HG02678 (cell line): ENCODE measurements around the gene TLL2.

Experiments
- ATAC-seq: cut with Tn5 transposase; IDR thresholded peaks from one replicate; pipeline ENCODE4 v1.9.1; 2021; ENCODE audit warnings: mild to moderate bottlenecking, moderate library complexity; ENCODE audit not compliant: unreplicated experiment

Gene TLL2

GRCh38 chr10:96509017-96509641, 4.6 kb downstream of the TLL2 start:
- no peak for ATAC-seq

- ATAC-seq: no peak
Measured at GRCh38 chr10:96507044-96507443, 6.7 kb downstream of the TLL2 start.

DNA sequence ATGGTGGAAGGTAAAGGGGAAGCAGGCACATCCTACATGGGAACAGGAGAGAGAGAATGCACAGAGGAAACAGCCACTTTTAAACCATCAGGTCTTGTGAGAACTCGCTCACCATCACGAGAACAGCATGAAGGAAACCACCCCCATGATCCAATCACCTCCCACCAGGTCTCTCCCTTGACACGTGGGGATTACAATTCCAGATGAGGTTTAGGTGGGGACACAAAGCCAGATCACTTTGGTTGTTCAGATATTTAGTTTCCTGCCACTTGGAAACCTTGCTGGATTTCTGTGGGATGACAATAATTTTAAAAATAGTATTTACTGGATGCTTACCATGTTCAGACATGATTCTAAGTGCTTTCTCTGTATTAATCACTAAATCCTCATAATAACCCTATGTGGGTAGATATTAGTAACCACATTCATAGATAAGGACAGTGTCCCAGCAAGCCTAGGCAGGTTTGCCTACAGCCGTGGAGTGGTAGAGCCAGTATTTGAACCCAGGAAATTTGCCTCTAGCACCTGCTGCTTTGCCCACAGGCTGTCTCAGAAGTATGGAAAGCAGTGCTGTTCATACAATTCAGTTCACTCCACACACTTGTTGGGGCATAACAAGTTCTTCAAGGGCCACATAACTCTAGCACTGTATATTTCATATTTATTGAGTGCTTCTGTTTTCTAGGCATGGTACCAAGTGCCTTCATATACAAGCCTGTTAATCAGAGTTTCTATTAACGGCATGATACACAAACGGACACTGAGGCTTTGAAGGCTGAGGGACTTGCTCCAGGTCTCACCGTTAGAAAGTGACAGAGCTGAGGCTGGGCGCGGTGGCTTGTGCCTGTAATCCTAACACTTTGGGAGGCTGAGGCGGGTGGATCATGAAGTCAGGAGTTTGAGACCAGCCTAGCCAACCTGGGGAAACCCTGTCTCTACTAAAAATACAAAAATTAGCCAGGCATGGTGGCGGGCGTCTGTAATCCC, 8.3 kb downstream of the TLL2 start:
- ATAC-seq: no peak

DNA sequence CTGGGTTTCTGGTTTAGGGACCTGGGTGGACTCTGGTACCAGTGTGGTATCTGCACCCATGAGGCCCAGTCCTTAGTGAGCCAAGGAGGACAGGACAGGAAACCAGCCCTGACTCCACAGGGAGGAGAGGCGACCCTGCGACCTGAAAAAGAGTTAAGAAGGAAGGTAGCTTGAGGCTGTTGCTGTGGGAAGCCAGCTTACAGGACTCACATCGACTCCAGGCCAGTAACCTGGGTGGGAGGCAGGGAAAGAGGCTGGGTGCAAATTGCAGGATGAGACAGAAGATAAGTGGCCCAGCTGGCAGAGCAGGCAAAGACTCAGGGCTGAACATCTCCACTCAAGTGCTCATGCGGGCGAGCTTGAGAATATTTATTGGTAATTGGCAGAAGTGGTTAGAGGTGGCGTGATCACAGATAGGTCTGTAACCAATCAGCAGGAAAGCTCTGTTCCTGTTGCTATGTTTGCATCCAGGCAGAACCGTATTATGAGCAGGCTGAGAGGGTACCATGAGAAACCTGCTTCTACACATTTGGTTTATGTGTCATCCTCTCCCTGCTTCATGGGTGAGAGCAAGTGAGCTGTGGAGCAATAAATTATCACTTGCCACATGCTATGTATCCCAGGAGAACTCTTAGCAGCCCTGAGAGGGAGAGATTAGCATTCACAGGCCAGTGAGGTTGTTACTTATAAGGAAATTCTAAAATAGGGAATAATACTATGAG, 11.0 kb downstream of the TLL2 start:
- ATAC-seq: no peak

- no peak for ATAC-seq
Measured at GRCh38 chr10:96501985-96502384, 11.7 kb downstream of the TLL2 start.

- ATAC-seq: no peak
Measured at GRCh38 chr10:96500519-96500918, 13.2 kb downstream of the TLL2 start.

DNA sequence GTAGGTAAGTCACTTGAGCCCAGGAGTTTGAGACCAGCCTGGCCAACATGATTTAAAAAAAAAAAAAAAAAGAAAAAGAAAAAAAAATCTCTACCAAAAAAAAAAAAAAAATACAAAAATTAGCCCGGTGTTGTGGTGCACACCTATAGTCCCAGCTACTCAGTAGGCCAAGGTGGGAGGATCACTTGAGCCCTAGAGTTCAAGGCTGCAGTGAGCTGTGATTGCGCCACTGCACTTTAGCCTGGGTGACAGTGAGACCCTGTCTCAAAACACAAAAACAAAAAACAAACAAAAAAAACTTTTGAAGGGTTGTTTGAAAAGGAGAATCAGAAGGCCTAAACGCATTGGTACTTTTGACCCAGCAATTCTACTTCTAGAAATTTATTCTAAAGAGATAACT, 13.7 kb downstream of the TLL2 start:
- ATAC-seq: no peak

DNA sequence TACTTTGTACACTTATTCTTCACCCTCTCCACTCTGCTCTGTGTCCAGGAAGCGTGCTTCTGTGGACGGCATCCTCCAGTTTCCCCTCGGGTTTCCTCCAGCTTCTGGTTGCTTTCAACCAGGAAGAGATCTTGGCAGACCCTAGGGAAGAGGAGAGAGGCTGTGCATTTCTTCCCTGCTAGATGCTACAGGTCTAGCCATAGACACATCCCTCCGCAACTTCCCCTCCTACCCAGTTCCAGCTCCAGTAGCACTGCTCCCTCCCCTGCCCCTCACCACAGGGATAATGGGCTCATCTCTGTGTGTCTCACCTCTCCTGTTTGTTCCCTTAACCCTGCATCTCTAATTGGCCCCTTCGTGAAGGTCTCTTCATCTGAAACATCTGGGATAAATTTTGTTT, 16.3 kb downstream of the TLL2 start:
- ATAC-seq: no peak

DNA sequence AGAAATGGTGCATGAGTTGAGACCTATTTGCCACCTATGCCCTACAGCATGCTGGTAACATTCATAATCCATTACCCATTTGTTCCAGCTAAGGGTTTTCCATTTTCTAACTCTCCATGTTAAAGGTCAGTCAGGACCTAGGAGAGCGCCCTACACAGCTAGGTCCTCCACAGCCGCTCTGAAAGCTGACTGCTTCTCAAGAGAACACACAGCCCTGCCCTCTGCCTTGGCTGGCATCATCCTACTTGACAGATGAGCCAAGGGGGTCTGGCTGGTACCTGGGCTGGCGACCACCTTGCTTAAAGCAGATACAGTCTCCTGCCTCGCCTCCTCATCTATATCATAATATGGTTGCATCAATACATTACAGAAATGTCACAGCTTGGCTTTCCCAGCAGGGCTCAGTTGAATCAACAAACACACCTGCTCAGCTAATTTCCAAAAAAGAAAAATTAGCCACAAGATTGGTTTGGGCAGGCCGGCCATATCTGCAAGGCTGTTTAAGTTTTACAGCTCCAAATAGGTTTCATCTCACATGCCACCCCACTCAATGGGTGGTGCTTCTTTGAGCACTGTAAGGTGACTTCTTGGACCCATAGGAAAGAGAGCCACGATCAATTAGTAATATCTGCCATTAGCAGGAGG, 17.3 kb downstream of the TLL2 start:
- no peak for ATAC-seq

- no peak for ATAC-seq
Measured at GRCh38 chr10:96495544-96495943, 18.2 kb downstream of the TLL2 start.

- ATAC-seq: no peak
Measured at GRCh38 chr10:96494694-96495093, 19.0 kb downstream of the TLL2 start.

DNA sequence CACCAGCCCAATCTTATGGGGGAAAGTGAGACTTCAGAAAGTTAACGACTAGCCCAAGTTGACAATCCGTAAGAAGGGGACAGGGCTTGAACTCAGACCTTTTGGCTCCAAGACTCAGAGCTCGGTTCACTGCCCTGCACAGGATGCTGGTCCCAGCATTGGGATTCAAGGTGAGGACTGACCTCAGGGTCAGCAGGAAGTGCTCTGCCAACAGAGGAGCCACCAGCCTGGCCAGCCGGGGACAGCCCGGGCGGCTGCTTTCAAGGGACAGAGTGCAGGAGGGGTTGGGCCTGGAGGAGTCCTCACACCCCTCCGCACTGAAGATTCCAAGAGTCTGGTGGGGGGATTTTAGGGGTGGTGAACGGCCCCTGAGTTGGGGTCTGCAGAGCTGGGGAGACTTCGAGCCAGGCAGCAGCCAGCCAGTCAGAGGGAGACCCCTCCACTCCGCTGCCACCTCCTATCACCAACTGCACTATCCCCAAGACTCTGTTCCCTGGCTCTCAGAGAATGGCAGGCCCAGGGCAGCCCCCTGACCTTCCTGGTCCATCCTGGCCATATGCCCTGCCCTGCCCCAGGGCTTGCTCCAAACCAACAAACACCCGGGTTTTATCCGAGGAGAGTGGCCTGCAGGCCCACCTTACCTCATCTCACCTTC, 19.7 kb downstream of the TLL2 start:
- no peak for ATAC-seq

GRCh38 chr10:96493254-96493653, 20.5 kb downstream of the TLL2 start:
- ATAC-seq: no peak

DNA sequence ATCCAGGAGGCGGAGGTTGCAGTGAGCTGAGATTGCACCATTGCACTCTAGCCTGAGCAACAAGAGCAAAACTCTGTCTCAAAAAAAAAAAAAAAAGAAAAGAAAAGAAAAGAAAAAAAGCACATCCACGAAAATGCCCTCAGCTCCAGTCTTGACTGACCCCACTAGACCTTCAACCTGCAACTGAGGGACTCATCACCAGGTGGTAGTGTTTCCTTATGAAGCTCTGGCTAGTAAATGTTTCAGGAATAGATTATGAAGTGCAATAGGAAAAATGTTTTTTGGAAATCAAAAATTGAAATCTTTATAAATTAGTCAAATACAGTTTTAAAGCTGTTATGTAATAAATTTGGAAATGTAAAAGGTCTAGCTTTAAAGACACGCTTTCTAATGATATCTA, 22.4 kb downstream of the TLL2 start:
- ATAC-seq: no peak

GRCh38 chr10:96488161-96488935, 25.4 kb downstream of the TLL2 start:
- no peak for ATAC-seq

DNA sequence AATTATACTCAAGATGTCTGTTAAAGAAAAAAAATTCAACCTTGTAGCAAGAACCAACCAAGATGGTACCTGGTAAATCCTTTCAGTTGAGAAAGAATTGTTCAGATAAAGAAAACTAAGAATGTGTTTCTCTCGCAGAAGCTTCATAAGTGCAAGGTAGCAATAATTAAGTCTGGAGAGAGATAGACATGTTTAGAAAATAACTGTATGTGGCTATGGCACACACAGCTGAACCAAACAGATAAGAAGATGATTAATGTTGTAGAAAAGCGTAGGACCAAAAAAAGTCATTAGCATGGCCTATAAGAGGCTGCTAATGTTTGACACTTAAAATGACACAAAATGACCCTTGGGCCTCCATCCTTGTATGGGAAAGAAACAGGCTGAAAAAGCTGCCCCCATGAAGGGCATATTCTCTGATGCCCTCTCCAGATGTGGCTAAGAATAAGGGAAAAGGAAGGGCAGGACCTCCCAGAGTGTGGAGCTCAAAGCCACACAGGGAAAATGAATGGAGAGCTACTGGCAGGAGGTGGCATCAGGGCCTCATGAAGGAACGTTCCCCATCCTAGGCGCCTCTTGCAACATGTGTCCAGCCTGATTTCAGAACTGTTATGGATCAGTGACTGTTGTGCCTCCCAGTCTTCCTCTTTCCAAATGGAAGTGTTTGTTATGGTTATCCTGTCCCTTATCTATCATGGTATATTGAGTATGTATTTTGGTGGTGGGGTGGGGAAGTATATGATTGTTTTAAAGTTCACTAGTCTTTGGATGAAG, 30.7 kb downstream of the TLL2 start:
- no peak for ATAC-seq

GRCh38 chr10:96478355-96478754, 35.4 kb downstream of the TLL2 start:
- no peak for ATAC-seq

DNA sequence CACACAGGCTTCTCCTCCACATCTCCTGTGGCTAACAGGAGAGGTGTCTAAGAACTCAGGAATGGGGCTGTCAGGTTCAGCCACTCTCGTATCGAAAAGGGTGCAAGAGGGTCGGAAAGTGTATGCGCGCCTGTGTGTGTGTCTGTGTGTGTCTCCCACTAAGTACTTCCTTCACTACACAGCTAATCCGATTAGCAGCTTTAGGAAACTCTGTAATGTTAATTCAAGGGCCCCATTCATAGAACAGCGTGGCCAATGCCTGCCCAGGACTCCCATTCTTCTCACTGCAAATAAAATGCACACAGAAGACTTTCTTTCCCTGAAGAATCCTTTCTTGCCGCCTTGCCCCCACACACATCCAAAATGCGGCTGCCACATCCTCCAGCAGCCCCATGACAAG, 39.9 kb downstream of the TLL2 start:
- ATAC-seq: no peak

DNA sequence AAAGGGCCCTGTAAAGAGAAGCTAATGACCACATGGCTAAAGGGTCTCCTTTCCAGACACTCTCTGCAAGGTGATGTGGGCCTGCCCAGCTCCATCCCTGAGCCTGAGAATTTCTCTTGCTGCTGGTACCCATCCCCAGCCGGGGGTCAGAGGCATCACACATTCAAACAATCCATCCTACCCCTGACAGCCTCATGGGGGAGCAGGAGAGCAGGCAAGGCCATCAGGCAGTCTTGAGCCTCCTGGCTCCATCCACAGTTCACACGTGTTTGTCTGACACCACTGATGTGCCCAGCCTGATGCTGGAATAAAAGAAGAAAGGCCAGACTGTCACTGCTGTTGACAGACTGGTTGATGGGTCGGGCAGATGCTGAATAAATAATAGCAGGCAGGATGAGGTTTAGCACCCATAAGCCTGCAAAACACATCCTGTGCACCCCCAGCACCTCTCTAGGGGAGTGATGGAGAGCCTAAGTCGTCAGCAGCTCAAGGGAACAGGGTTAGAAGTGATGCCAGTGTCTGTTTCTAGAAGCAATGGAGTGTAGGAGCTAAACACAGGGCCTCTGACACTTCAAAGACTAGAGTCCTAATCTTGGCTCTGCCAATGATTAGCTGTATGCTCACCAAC, 43.5 kb downstream of the TLL2 start:
- no peak for ATAC-seq
